Vagina (tissue), 2 donors: ENCODE results near the gene PAFAH1B1.

ENCODE experiments used
- POLR2A ChIP-seq, 2 donors: fragments of 450-650 bp; IDR thresholded peaks; one replicate each; pipeline ENCODE4 v1.6.1; 2017; ENCODE audit warnings: antibody characterized with exemption in 2 of 2, mild to moderate bottlenecking in 2 of 2, moderate library complexity in 2 of 2
- POLR2AphosphoS5 ChIP-seq, 2 donors: sonication (generic); formaldehyde crosslinking; IDR thresholded peaks; one replicate each; pipeline ENCODE4 v1.9.0; 2017; ENCODE audit warnings: antibody characterized with exemption in 2 of 2, mild to moderate bottlenecking in 2 of 2, low read depth in 1 of 2; ENCODE audit not compliant: insufficient read depth in 1 of 2
- TF ChIP-seq, protein P1 (sequence below), 3 experiments: fragments of 450-650 bp in 2 of 3; fragments of 200-600 bp in 1 of 3; sonication (generic) in 1 of 3; IDR thresholded peaks; one replicate each; pipeline ENCODE4 v1.5.1; 2017 to 2019; ENCODE audit warnings: antibody characterized with exemption in 3 of 3, mild to moderate bottlenecking in 2 of 3, moderate library complexity in 2 of 3

DNA sequence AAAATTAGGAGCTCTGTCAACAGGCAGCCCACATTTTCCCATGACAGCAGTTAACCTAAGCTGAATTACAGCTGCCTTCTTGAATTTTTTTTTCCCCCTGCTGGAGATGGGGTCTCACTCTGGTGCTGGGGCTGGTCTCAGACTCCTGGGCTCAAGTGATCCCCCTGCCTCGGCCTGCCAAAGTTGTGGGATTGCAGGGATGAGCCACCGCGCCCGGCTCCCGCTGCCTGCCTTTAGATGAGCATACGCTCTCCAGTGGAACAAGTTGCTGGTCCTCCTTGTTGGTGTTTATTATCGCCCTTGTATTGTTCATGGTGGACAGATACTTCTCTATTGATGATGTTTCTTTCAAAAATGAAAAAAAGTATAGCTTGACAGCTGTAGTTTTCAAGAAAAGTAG is 15.6 kb downstream of the PAFAH1B1 start:
- TF ChIP-seq POLR2A (IDR thresholded peaks at IDR 0.05) (no peak), POLR2AphosphoS5 (IDR thresholded peaks at IDR 0.05; ENCODE audit: insufficient read depth in 1 of 2, low read depth in 1 of 2) (no peak)
- TF ChIP-seq, protein P1, sequence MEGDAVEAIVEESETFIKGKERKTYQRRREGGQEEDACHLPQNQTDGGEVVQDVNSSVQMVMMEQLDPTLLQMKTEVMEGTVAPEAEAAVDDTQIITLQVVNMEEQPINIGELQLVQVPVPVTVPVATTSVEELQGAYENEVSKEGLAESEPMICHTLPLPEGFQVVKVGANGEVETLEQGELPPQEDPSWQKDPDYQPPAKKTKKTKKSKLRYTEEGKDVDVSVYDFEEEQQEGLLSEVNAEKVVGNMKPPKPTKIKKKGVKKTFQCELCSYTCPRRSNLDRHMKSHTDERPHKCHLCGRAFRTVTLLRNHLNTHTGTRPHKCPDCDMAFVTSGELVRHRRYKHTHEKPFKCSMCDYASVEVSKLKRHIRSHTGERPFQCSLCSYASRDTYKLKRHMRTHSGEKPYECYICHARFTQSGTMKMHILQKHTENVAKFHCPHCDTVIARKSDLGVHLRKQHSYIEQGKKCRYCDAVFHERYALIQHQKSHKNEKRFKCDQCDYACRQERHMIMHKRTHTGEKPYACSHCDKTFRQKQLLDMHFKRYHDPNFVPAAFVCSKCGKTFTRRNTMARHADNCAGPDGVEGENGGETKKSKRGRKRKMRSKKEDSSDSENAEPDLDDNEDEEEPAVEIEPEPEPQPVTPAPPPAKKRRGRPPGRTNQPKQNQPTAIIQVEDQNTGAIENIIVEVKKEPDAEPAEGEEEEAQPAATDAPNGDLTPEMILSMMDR (IDR thresholded peaks at IDR 0.05): no peak
